Karpas-422 (cell line): Measurements from ENCODE around the gene FAM131C. TPM values are rescaled to one million over a fixed set of nuclear protein-coding genes. Genes with fewer than 3 reads are reported as not detected.

Source experiments
- DNase-seq: peaks from one replicate; pipeline ENCODE4 v3.0.0-alpha.2; 2015
- H2AFZ ChIP-seq: fragments of 200-600 bp; sonication (generic); 2 replicates; pipeline ENCODE4 v1.6.1; 2014; ENCODE audit warnings: antibody characterized with exemption, low read length, mixed read lengths
- H3K27ac ChIP-seq: fragments of 200-600 bp; sonication (generic); 2 replicates; pipeline ENCODE4 v1.5.1; 2014; ENCODE audit warnings: mild to moderate bottlenecking, low read length, moderate library complexity
- H3K27me3 ChIP-seq: fragments of 200-600 bp; sonication (generic); 2 replicates; pipeline ENCODE4 v1.6.1; 2014; ENCODE audit warnings: low read length, mixed read lengths
- H3K36me3 ChIP-seq: fragments of 200-600 bp; sonication (generic); 2 replicates; pipeline ENCODE4 v1.6.1; 2014; ENCODE audit warnings: low read length, mixed read lengths; ENCODE audit not compliant: insufficient read depth
- H3K4me1 ChIP-seq: fragments of 200-600 bp; sonication (generic); 2 replicates; pipeline ENCODE4 v1.6.1; 2014; ENCODE audit warnings: mild to moderate bottlenecking, low read length, mixed read lengths
- H3K4me2 ChIP-seq: fragments of 200-600 bp; sonication (generic); 2 replicates; pipeline ENCODE4 v1.6.1; 2014; ENCODE audit warnings: low read length, low read depth, mild to moderate bottlenecking; ENCODE audit not compliant: poor library complexity, severe bottlenecking
- H3K4me3 ChIP-seq: fragments of 200-600 bp; sonication (generic); 2 replicates; pipeline ENCODE4 v1.5.1; 2014; ENCODE audit warnings: mild to moderate bottlenecking, antibody characterized with exemption, low read length, mixed read lengths
- H3K79me2 ChIP-seq: fragments of 200-600 bp; sonication (generic); 2 replicates; pipeline ENCODE4 v1.6.1; 2014; ENCODE audit warnings: mild to moderate bottlenecking, low read length, mixed read lengths
- H3K9ac ChIP-seq: fragments of 200-600 bp; sonication (generic); 2 replicates; pipeline ENCODE4 v1.6.0; 2014; ENCODE audit warnings: low read length
- H3K9me2 ChIP-seq: fragments of 200-600 bp; sonication (generic), shearing (Covaris generic); replicated peaks from 2 replicates; pipeline ENCODE4 v1.6.0; 2014; ENCODE audit warnings: mild to moderate bottlenecking, low read length, moderate library complexity; ENCODE audit not compliant: insufficient read depth
- H3K9me3 ChIP-seq: fragments of 300-700, 200-600 bp; sonication (generic); 2 replicates; pipeline ENCODE4 v1.6.1; 2014; ENCODE audit warnings: low read length, mixed read lengths
- H4K20me1 ChIP-seq: fragments of 200-600 bp; sonication (generic); 2 replicates; pipeline ENCODE4 v1.6.1; 2014; ENCODE audit warnings: mild to moderate bottlenecking, antibody characterized with exemption, low read length, low read depth; ENCODE audit not compliant: insufficient read depth
- total RNA-seq: library from RNA; depleted of rRNA; stranded (reverse); fragments of >200 nt; shearing (Covaris generic); gene quantifications from 2 replicates; pipeline ENCODE4 v1.2.3, GENCODE V29; 2014; ENCODE audit warnings: low replicate concordance

FAM131C gene
- total RNA-seq, 1 experiment from 2014 or later: not detected

DNA sequence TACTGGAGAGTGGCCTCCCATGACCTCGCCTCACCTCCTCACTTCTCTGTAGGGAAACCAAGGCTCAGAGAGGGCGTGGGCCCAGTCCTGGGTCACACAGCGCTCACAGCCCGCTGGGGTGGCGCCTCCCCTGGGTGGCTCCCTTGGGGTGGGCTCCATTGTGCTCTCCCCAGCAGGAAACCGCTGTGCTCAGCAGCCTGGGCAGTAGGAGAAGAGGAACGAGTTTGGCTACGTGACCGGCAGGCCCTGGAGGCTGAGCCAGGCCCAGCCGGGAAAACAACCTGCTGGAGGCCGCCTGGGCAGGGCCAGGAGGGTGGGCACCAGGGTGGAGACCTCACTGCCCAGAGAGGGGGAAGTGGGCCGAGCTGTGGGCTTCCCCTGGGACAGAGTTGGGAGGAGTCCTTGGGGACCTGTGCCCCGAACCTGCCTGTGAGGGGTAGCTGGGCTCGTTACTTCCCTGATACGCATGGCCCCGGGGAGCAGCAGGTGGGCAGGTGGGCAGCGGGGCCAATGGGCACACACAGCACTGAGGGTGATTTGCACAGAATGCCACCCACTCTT lies 15.0 kb upstream of the FAM131C start:
- no peaks in the 10 kb centered on the region for H3K9me3 ChIP-seq
- no peaks in the 10 kb centered on the region for H3K36me3 ChIP-seq
- no peaks in the 10 kb centered on the region for H3K27me3 ChIP-seq
- H3K79me2 ChIP-seq: no peaks in the 10 kb centered on the region
- H3K4me1 ChIP-seq: peaks cover 11% of the 10 kb centered on the region
- H2AFZ ChIP-seq: no peak overlapping the region
- H3K9me2 ChIP-seq: no peaks in the 10 kb centered on the region
- H3K4me3 ChIP-seq: no peak overlapping the region
- H3K9ac ChIP-seq: no peak overlapping the region
- peak overlapping the region; percentile 36 for H3K4me2 ChIP-seq
- no peak overlapping the region for H3K27ac ChIP-seq
- no peak for DNase-seq
- no peaks in the 10 kb centered on the region for H4K20me1 ChIP-seq

DNA sequence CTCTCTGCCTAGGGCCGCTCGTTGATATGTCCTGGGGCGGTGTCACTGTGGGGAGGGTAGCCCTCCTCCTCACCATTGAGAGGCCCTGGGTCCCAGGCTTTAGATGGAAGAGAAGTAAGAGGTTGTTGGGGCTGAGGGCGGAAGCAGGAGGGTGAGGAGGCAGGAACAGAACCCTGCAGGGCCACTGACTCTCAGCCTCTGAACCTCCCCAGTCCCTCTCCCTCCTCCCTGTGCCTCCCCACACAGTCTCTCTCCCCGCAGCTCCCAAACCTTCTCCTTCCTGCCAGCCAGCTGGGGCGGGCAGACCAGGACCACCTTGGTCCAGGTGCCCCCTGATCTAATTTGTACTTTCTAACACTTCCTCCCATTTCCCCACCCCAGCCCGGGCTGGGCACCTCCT lies 14.3 kb upstream of the FAM131C start:
- no peaks in the 10 kb centered on the region for H4K20me1 ChIP-seq
- H3K27ac ChIP-seq: no peak overlapping the region
- no peak overlapping the region for H3K4me3 ChIP-seq
- H3K79me2 ChIP-seq: no peaks in the 10 kb centered on the region
- no peak overlapping the region for H3K4me2 ChIP-seq
- no peaks in the 10 kb centered on the region for H3K27me3 ChIP-seq
- peaks cover 11% of the 10 kb centered on the region for H3K4me1 ChIP-seq
- no peaks in the 10 kb centered on the region for H3K9me3 ChIP-seq
- no peaks in the 10 kb centered on the region for H3K36me3 ChIP-seq
- DNase-seq: no peak
- no peak overlapping the region for H2AFZ ChIP-seq
- H3K9ac ChIP-seq: no peak overlapping the region
- H3K9me2 ChIP-seq: no peaks in the 10 kb centered on the region

DNA sequence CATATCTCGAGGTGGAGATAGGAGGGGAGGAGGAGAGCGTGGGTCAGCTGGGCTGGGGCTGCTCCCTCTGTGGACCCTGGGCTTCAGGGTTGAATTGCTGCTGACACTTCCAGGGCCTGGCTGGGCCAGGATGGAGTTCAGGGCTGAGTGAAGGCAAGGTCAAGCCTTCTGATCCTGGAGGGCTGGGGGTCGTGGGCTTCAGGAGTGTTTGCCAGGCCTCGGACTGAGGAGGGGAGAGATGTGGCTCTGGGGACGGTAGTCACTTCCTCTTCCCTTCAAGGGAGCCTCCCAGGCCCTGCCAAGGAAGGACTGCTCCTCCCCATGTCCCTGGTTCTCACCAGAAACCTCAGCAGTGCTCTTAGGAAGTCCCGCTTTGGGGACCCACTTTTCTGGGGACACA lies 12.1 kb upstream of the FAM131C start:
- no peaks in the 10 kb centered on the region for H3K9me2 ChIP-seq
- no peak overlapping the region for H3K4me2 ChIP-seq
- no peaks in the 10 kb centered on the region for H3K9me3 ChIP-seq
- H2AFZ ChIP-seq: no peak overlapping the region
- H3K79me2 ChIP-seq: no peaks in the 10 kb centered on the region
- no peaks in the 10 kb centered on the region for H3K36me3 ChIP-seq
- no peak for DNase-seq
- no peaks in the 10 kb centered on the region for H3K27me3 ChIP-seq
- H3K4me1 ChIP-seq: peaks cover 11% of the 10 kb centered on the region
- H3K9ac ChIP-seq: no peak overlapping the region
- H3K27ac ChIP-seq: no peak overlapping the region
- no peak overlapping the region for H3K4me3 ChIP-seq
- no peaks in the 10 kb centered on the region for H4K20me1 ChIP-seq

DNA sequence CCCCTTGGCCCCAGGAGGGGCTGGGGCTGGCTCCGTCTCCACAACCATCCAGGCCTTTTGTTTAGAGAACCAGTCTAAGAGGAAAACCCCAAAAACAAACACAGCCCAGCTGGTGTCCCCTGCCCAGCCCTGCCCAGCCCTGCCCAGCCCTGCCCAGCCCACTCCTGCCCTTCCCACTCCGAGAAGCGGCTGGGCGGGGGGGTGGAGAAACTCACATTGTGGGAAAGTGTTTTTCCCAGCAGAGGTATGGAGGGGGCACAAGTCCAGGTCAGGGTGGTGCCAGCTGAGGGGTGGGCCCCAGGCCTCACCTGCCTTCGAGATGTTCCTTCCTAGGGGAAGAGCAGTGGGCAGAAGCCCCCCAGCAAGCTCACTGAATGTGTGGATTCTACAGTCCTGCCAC lies 10.0 kb upstream of the FAM131C start:
- no peaks in the 10 kb centered on the region for H3K36me3 ChIP-seq
- no peak overlapping the region for H3K9ac ChIP-seq
- DNase-seq: no peak

DNA sequence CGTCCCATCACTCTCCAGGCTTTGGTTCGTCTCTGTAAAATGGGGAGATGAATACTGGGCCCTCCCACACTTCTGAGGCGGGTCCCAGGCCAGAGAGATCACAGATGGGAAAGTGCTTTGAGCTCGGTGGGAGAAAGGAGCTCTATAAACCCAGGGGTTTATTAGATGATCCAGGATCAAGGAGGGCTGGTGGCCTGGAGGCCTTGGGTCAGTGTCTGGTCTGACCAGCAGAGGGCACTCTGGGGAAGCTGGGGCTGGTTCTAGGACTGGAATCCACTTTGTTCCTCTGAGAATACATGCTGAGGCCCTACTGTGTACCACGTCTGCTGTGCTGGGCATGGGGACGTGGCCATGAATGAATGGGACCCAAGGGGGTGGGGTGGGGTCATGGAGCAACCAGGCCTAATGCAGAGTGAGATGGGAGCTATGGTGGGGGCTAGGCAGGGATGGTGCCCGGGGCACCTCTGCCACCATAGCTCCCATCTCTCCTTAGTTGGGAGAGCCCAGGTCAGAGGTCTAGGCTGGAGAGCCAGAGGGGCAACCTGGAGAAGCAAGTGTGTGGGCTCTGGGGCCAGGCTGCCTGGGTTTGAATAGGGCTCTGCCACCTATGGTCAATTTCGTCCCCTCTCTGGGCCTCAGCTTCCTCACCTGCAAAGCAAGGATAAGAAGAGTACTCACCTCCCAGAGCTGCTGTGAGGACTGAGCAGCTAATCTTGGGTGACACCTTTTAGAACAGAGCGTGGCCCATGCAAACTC lies 9.0 kb upstream of the FAM131C start:
- H2AFZ ChIP-seq: no peak overlapping the region
- H3K27me3 ChIP-seq: no peaks in the 10 kb centered on the region

More for the DNA sequence above, 10.0 kb upstream of the FAM131C start:
- no peaks in the 10 kb centered on the region for H3K9me2 ChIP-seq
- no peak overlapping the region for H3K4me3 ChIP-seq
- peaks cover 7% of the 10 kb centered on the region for H3K4me1 ChIP-seq
- H4K20me1 ChIP-seq: no peaks in the 10 kb centered on the region
- no peaks in the 10 kb centered on the region for H3K27me3 ChIP-seq
- H3K27ac ChIP-seq: no peak overlapping the region
- no peak overlapping the region for H2AFZ ChIP-seq
- H3K79me2 ChIP-seq: no peaks in the 10 kb centered on the region
- H3K4me2 ChIP-seq: no peak overlapping the region
- no peaks in the 10 kb centered on the region for H3K9me3 ChIP-seq

DNA sequence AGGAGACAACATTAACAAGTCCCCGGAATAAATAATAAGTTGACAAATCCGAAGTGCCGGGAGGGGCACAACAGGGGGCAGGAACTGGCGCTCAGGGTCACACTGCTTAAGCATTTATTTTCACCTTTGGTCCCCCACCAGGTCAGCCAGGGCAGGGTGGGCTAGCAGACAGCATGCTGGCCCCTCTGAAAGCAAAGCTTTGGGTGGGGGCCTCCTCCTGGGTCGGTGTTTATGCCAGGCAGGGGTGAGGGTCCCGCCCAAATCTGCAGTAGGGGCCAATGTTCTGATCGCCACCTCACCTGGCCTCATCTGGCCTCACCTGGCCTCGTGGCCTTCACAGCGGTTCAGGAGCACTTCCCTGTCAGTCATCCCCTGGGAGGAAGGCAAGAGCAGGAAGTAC lies 8.2 kb upstream of the FAM131C start:
- no peaks in the 10 kb centered on the region for H4K20me1 ChIP-seq
- peaks cover 3% of the 10 kb centered on the region; the same call in 1 of the 2 replicates for H3K4me1 ChIP-seq
- H2AFZ ChIP-seq: no peak overlapping the region
- no peaks in the 10 kb centered on the region for H3K36me3 ChIP-seq
- H3K27ac ChIP-seq: no peak overlapping the region
- DNase-seq: peak; percentile 35
- no peaks in the 10 kb centered on the region for H3K79me2 ChIP-seq
- no peak overlapping the region for H3K9ac ChIP-seq
- H3K27me3 ChIP-seq: no peaks in the 10 kb centered on the region
- no peaks in the 10 kb centered on the region for H3K9me2 ChIP-seq
- no peak overlapping the region for H3K4me2 ChIP-seq
- no peak overlapping the region for H3K4me3 ChIP-seq
- H3K9me3 ChIP-seq: no peaks in the 10 kb centered on the region

More for the DNA sequence above, 9.0 kb upstream of the FAM131C start:
- H3K9ac ChIP-seq: no peak overlapping the region
- H3K9me3 ChIP-seq: no peaks in the 10 kb centered on the region
- H3K36me3 ChIP-seq: no peaks in the 10 kb centered on the region
- no peak overlapping the region for H3K4me3 ChIP-seq
- no peaks in the 10 kb centered on the region for H3K9me2 ChIP-seq
- peaks cover 3% of the 10 kb centered on the region; the same call in 1 of the 2 replicates for H3K4me1 ChIP-seq
- no peak overlapping the region for H3K4me2 ChIP-seq
- H3K79me2 ChIP-seq: no peaks in the 10 kb centered on the region
- peak; percentile 87 for DNase-seq
- H4K20me1 ChIP-seq: no peaks in the 10 kb centered on the region
- no peak overlapping the region for H3K27ac ChIP-seq

DNA sequence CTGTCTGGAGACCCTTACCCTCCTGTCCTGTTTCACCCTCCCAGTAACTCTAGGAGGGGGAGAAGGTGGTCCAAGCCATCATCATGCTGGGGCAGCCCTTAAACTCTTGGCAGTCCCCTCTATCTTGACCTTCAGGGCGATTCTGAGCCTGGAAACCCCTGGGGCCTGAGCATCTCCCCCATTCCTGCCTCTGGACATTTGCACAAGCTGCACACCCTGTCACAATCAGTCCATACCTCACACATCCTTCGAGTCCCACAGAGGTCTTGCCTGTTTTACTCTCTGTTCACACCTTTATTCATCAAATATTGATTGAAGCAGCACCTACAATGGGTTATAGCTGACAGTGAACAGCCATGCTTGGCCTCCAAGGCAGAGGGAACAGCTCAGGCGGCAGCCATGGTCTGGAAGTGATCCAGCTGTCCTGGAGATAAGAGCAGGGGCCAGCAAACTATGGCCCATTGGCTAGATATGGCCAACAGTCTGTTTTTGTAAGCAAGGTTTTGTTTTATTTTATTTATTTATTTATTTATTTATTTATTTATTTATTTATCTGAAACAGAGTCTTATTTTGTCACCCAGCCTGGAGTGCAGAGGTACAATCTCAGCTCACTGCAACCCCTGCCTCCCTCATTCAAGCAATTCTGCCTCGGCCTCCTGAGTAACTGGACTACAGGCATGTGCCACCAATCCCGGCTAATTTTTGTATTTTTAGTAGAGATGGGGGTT lies 7.1 kb upstream of the FAM131C start:
- H3K79me2 ChIP-seq: no peaks in the 10 kb centered on the region
- H3K36me3 ChIP-seq: no peaks in the 10 kb centered on the region
- no peaks in the 10 kb centered on the region for H3K9me2 ChIP-seq
- no peak overlapping the region for H3K27ac ChIP-seq
- H3K27me3 ChIP-seq: no peaks in the 10 kb centered on the region
- H3K9me3 ChIP-seq: no peaks in the 10 kb centered on the region
- no peak overlapping the region for H3K4me3 ChIP-seq
- H3K9ac ChIP-seq: no peak overlapping the region
- DNase-seq: no peak
- H2AFZ ChIP-seq: no peak overlapping the region
- H3K4me2 ChIP-seq: no peak overlapping the region
- no peaks in the 10 kb centered on the region for H4K20me1 ChIP-seq
- H3K4me1 ChIP-seq: peaks cover 3% of the 10 kb centered on the region; the same call in 1 of the 2 replicates

DNA sequence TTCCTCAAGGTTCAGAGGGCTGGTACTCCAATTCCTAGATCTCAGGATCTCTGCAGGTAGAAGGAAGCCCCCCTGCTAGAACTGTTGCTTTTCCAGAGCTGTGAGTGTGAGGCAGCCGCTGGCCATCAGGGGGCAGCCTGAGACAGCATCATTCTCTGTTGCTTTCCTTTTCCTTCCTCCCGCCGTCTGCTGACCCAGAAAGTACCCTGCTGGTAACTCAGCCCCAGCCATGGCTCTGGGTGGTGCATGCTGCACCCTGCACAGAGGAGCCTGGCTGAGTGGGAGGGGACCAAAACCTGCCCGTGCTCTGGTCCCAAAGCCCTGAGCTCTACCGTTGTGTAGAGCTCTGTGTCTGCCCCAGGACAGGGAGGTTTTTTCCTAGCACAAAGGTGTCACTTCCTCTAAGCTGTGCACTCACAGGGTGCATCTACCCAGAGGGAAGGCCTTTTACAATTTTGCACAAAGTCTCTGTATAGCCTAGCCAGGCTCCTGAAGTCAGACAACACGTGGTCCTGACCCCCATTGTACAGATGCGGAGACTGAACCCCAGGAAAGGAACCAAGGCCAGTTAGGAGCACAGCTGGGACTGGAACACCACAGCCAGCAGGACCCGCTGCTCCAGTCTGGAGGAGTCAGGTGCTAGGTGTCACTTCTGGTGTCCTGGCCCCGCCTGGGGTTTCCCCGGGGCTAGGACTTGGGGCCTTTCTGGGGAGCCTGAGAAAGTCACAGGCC lies 5.6 kb upstream of the FAM131C start:
- Histone ChIP-seq H3K36me3 (no peaks in the 10 kb centered on the region), H3K27ac (no peak overlapping the region), H4K20me1 (no peaks in the 10 kb centered on the region), H3K79me2 (no peaks in the 10 kb centered on the region), H3K9me3 (no peaks in the 10 kb centered on the region), H3K9me2 (no peaks in the 10 kb centered on the region), H3K4me2 (peak overlapping the region; percentile 64), H2AFZ (peak overlapping the region; percentile 97; the same call in 1 of the 2 replicates), H3K27me3 (no peaks in the 10 kb centered on the region), H3K4me3 (no peak overlapping the region), H3K9ac (peak overlapping the region; percentile 58), H3K4me1 (peaks cover 4% of the 10 kb centered on the region)
- peak; percentile 85 for DNase-seq
